ENCODE measurements around the gene ZNF865. TPM values are rescaled to one million over a fixed set of nuclear protein-coding genes. Genes with fewer than 3 reads are reported as not detected.

Gene ZNF865
- total RNA-seq, 3 donors from 2014 or later (not counting 1 experiment from before 2014, with no cell fraction given): 18.5 to 22.1 (median 20.9) TPM

- Histone ChIP-seq H3K9me3 (ENCODE audit: control insufficient read depth, insufficient read depth, low read length) (no peaks in the 10 kb centered on the region), H3K4me3 (ENCODE audit: low read length) (no peak overlapping the region), H3K4me1 (ENCODE audit: control insufficient read depth, insufficient read depth, low read length) (peaks cover 21% of the 10 kb centered on the region), H3K27me3 (ENCODE audit: control insufficient read depth, insufficient read depth, low read length) (no peaks in the 10 kb centered on the region), H3K27ac (ENCODE audit: low read length) (no peak overlapping the region), H3K36me3 (ENCODE audit: control insufficient read depth, insufficient read depth, low read length) (peaks cover 4% of the 10 kb centered on the region)
- intact Hi-C loops (cut with micrococcal nuclease): no loop called here
- H3K4me1 Mint-ChIP-seq: peaks cover 14 to 31% of the 10 kb centered on the region in 2 donors
- no peaks in the 10 kb centered on the region for H3K36me3 Mint-ChIP-seq
- 98% methylated on average over 40 of the region's 40 CpGs for WGBS (ENCODE audit: insufficient coverage)
- no peak overlapping the region for H3K27ac Mint-ChIP-seq
- no peaks in the 10 kb centered on the region for H3K9me3 Mint-ChIP-seq
- TF ChIP-seq, protein P1, sequence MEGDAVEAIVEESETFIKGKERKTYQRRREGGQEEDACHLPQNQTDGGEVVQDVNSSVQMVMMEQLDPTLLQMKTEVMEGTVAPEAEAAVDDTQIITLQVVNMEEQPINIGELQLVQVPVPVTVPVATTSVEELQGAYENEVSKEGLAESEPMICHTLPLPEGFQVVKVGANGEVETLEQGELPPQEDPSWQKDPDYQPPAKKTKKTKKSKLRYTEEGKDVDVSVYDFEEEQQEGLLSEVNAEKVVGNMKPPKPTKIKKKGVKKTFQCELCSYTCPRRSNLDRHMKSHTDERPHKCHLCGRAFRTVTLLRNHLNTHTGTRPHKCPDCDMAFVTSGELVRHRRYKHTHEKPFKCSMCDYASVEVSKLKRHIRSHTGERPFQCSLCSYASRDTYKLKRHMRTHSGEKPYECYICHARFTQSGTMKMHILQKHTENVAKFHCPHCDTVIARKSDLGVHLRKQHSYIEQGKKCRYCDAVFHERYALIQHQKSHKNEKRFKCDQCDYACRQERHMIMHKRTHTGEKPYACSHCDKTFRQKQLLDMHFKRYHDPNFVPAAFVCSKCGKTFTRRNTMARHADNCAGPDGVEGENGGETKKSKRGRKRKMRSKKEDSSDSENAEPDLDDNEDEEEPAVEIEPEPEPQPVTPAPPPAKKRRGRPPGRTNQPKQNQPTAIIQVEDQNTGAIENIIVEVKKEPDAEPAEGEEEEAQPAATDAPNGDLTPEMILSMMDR (IDR thresholded peaks at IDR 0.05): no peak
- H3K27me3 Mint-ChIP-seq (ENCODE audit: low read depth in 2 of 2): no peaks in the 10 kb centered on the region
- ATAC-seq (no peak), DNase-seq (no peak)
- H3K4me3 Mint-ChIP-seq: no peak overlapping the region
These were observed 17.0 kb downstream of the ZNF865 start for GRCh38 chr19:55622242-55622969.

GRCh38 chr19:55623130-55623529 lies 17.7 kb downstream of the ZNF865 start:
- Histone ChIP-seq H3K4me1 (ENCODE audit: control insufficient read depth, insufficient read depth, low read length) (peaks cover 21% of the 10 kb centered on the region), H3K36me3 (ENCODE audit: control insufficient read depth, insufficient read depth, low read length) (no peaks in the 10 kb centered on the region), H3K27ac (ENCODE audit: low read length) (no peak overlapping the region), H3K27me3 (ENCODE audit: control insufficient read depth, insufficient read depth, low read length) (no peaks in the 10 kb centered on the region), H3K4me3 (ENCODE audit: low read length) (no peak overlapping the region), H3K9me3 (ENCODE audit: control insufficient read depth, insufficient read depth, low read length) (no peaks in the 10 kb centered on the region)
- ATAC-seq (no peak), DNase-seq (no peak)
- Mint-ChIP-seq H3K4me1 (peaks cover 14 to 31% of the 10 kb centered on the region in 2 donors), H3K27me3 (ENCODE audit: low read depth in 2 of 2) (no peaks in the 10 kb centered on the region), H3K4me3 (no peak overlapping the region), H3K9me3 (no peaks in the 10 kb centered on the region), H3K36me3 (no peaks in the 10 kb centered on the region), H3K27ac (peak overlapping the region; percentile 88 to 98)
- WGBS (ENCODE audit: insufficient coverage): 98% methylated on average over 6 of the region's 7 CpGs
- TF ChIP-seq, protein P1 (IDR thresholded peaks at IDR 0.05): no peak
- intact Hi-C loops (cut with micrococcal nuclease): no loop called here

GRCh38 chr19:55623561-55623960 lies 18.1 kb downstream of the ZNF865 start:
- Mint-ChIP-seq H3K36me3 (no peaks in the 10 kb centered on the region), H3K27ac (peak overlapping the region; percentile 88 to 98), H3K4me3 (no peak overlapping the region), H3K9me3 (no peaks in the 10 kb centered on the region), H3K27me3 (ENCODE audit: low read depth in 2 of 2) (no peaks in the 10 kb centered on the region), H3K4me1 (peaks cover 14 to 29% of the 10 kb centered on the region in 2 donors)
- Histone ChIP-seq H3K27ac (ENCODE audit: low read length) (peak overlapping the region; percentile 40), H3K27me3 (ENCODE audit: control insufficient read depth, insufficient read depth, low read length) (no peaks in the 10 kb centered on the region), H3K4me3 (ENCODE audit: low read length) (no peak overlapping the region), H3K36me3 (ENCODE audit: control insufficient read depth, insufficient read depth, low read length) (no peaks in the 10 kb centered on the region), H3K4me1 (ENCODE audit: control insufficient read depth, insufficient read depth, low read length) (peaks cover 20% of the 10 kb centered on the region), H3K9me3 (ENCODE audit: control insufficient read depth, insufficient read depth, low read length) (no peaks in the 10 kb centered on the region)
- intact Hi-C loops (cut with micrococcal nuclease): no loop called here
- TF ChIP-seq, protein P1 (IDR thresholded peaks at IDR 0.05): no peak
- 94% methylated on average over 6 of the region's 7 CpGs for WGBS (ENCODE audit: insufficient coverage)
- ATAC-seq: no peak
- no peak for DNase-seq

Data from natural killer cell (primary cell).